Endothelial cell of umbilical vein (primary cell): ENCODE data around the gene SPINK4. TPM values are rescaled to one million over a fixed set of nuclear protein-coding genes. Genes with fewer than 3 reads are reported as not detected.

ENCODE experiments used
- BruUV-seq: library from RNA; stranded (reverse); fragments of 400-500 nt; replicated peaks from 2 replicates; lab custom pipeline; 2021; lab: Mats Ljungman, UMichigan
- CTCF ChIA-PET: fragments of 300-600, 350-600 bp; sonication (Branson Sonifier 250); formaldehyde crosslinking; loops from one replicate; lab custom pipeline; 2021; ENCODE audit warnings: antibody characterized with exemption, inconsistent platforms; lab: Charles Lee
- POLR2A ChIA-PET: fragments of 300-600, 350-600 bp; sonication (Branson Sonifier 250); formaldehyde crosslinking; loops from one replicate; lab custom pipeline; 2021; ENCODE audit warnings: antibody characterized with exemption, inconsistent platforms; lab: Charles Lee
- DNase-seq: peaks from one replicate; pipeline ENCODE4 v3.0.0-alpha.2; 2011; ENCODE audit warnings: low read depth, low spot score
- FAIRE-seq: peaks from 2 replicates; lab custom pipeline; 2011; peaks lifted over from hg19 to GRCh38; lab: Jason Lieb, UNC
- H2AFZ ChIP-seq: 2 replicates; pipeline ENCODE4 v1.6.0; 2012; ENCODE audit warnings: low read depth, low read length, control low read depth, inconsistent platforms
- H3K27ac ChIP-seq: 2 replicates; pipeline ENCODE4 v1.5.1; 2011; ENCODE audit warnings: low read depth, mild to moderate bottlenecking, control low read depth, low read length, moderate library complexity; ENCODE audit not compliant: insufficient read depth
- H3K27me3 ChIP-seq, 2 experiments: 2 replicates each; pipeline versions ENCODE4 v1.6.0 to v1.6.1; 2011; ENCODE audit warnings: low read length in 2 of 2, mixed read lengths in 1 of 2; ENCODE audit not compliant: control insufficient read depth in 2 of 2, insufficient read depth in 2 of 2
- H3K36me3 ChIP-seq, 2 experiments: 2 replicates in 1 of 2; 3 replicates in 1 of 2; pipeline ENCODE4 v1.5.1; 2011; ENCODE audit warnings: low read length in 2 of 2, mild to moderate bottlenecking in 1 of 2, moderate library complexity in 1 of 2; ENCODE audit not compliant: control insufficient read depth in 2 of 2, insufficient read depth in 2 of 2; ENCODE audit errors: extremely low read depth in 1 of 2
- H3K4me1 ChIP-seq: 3 replicates; pipeline ENCODE4 v1.5.1; 2011; ENCODE audit warnings: mild to moderate bottlenecking, low read length; ENCODE audit not compliant: control insufficient read depth, insufficient read depth; ENCODE audit errors: extremely low read depth
- H3K4me2 ChIP-seq: 2 replicates; pipeline ENCODE4 v1.6.1; 2011; ENCODE audit warnings: low read length, control low read depth, mixed read lengths; ENCODE audit not compliant: insufficient read depth
- H3K4me3 ChIP-seq, 3 experiments: fragments of 200-600 bp in 1 of 3; sonication (generic), shearing (Covaris generic) in 1 of 3; replicated peaks in 1 of 3; 2 replicates each; pipeline ENCODE4 v1.5.1; 2011 to 2016; ENCODE audit warnings: control low read depth in 3 of 3, low read length in 3 of 3, mild to moderate bottlenecking in 2 of 3, inconsistent platforms in 1 of 3, low read depth in 1 of 3, moderate library complexity in 1 of 3; ENCODE audit not compliant: insufficient read depth in 1 of 3
- H3K79me2 ChIP-seq: 2 replicates; pipeline ENCODE4 v1.6.0; 2012; ENCODE audit warnings: low read length, inconsistent platforms; ENCODE audit not compliant: control insufficient read depth, insufficient read depth
- H3K9ac ChIP-seq: replicated peaks from 2 replicates; pipeline ENCODE3; 2011; ENCODE audit warnings: low read length, control low read depth; ENCODE audit not compliant: insufficient read depth; ENCODE audit errors: extremely low read depth
- H3K9me1 ChIP-seq: replicated peaks from 3 replicates; pipeline ENCODE4 v1.6.0; 2011; ENCODE audit warnings: mild to moderate bottlenecking, low read length; ENCODE audit not compliant: control insufficient read depth, insufficient read depth; ENCODE audit errors: extremely low read depth
- H3K9me3 ChIP-seq: replicated peaks from 2 replicates; pipeline ENCODE4 v1.5.1; 2012; ENCODE audit warnings: low read length, inconsistent platforms; ENCODE audit not compliant: control insufficient read depth, insufficient read depth
- H4K20me1 ChIP-seq: replicated peaks from 2 replicates; pipeline ENCODE3; 2011; ENCODE audit warnings: mild to moderate bottlenecking, low read length; ENCODE audit not compliant: control insufficient read depth, insufficient read depth; ENCODE audit errors: extremely low read depth
- EZH2 ChIP-seq: IDR thresholded peaks from 2 replicates; pipeline ENCODE4 v1.6.1; 2012; ENCODE audit warnings: borderline replicate concordance, low read depth, mild to moderate bottlenecking, moderate library complexity, low read length, inconsistent platforms; ENCODE audit not compliant: severe bottlenecking
- FOS ChIP-seq: IDR thresholded peaks from 2 replicates; pipeline ENCODE4 v1.6.1; 2011; ENCODE audit warnings: mild to moderate bottlenecking, low read length, moderate library complexity, borderline replicate concordance; ENCODE audit not compliant: insufficient read depth
- GATA2 ChIP-seq: IDR thresholded peaks from 2 replicates; pipeline ENCODE4 v1.7.0; 2011; ENCODE audit warnings: low read depth, mild to moderate bottlenecking, moderate library complexity, mixed read lengths, low read length; ENCODE audit not compliant: insufficient read length, insufficient read depth
- JUN ChIP-seq: IDR thresholded peaks from 2 replicates; pipeline ENCODE4 v1.6.1; 2011; ENCODE audit warnings: borderline replicate concordance, low read depth; ENCODE audit not compliant: insufficient read length, insufficient read depth
- MYC ChIP-seq: IDR thresholded peaks from one replicate; pipeline ENCODE4 v1.6.1; 2011; ENCODE audit warnings: mild to moderate bottlenecking, low read depth, low read length
- POLR2A ChIP-seq: IDR thresholded peaks from 2 replicates; pipeline ENCODE4 v1.6.1; 2012; ENCODE audit warnings: low read depth, mild to moderate bottlenecking, control low read depth, low read length
- POLR2AphosphoS5 ChIP-seq: IDR thresholded peaks from 2 replicates; pipeline ENCODE4 v1.6.1; 2012; ENCODE audit warnings: low read depth, mild to moderate bottlenecking, control low read depth, low read length, moderate library complexity; ENCODE audit not compliant: insufficient read depth
- dilution Hi-C: fragments of 300-500 bp; cut with MboI; formaldehyde crosslinking; loops from one replicate; pipeline ENCODE4 v1.15.0; 2019; ENCODE audit warnings: low sequenced_read_pairs; ENCODE audit not compliant: extremely low pct_ligation_motif_present
- intact Hi-C: fragments of 100-400 bp; cut with micrococcal nuclease; formaldehyde crosslinking; loops from one replicate; pipeline ENCODE4 v1.10.0; 2022
- polyA plus RNA-seq, 4 experiments: library from polyadenylated mRNA; depleted of rRNA in 3 of 4; stranded (reverse) in 3 of 4; unstranded in 1 of 4; fragments of >200 nt; gene quantifications; 2 replicates each; pipeline versions ENCODE4 v1.2.1 to v1.2.3, GENCODE V29; 2011 to 2012; ENCODE audit warnings: missing spikeins in 1 of 4
- total RNA-seq: library from RNA; stranded (reverse); gene quantifications from 2 replicates; pipeline ENCODE4 v1.2.3, GENCODE V29; 2021
- TF ChIP-seq, protein P1 (sequence below): IDR thresholded peaks from 2 replicates; pipeline ENCODE4 v1.6.1; 2011; ENCODE audit not compliant: insufficient read depth, insufficient read length
- TF ChIP-seq, protein P2 (sequence below), 2 donors: IDR thresholded peaks; 1 replicate in 1 of 2; 2 replicates in 1 of 2; pipeline ENCODE4 v1.5.1; 2011; ENCODE audit warnings: low read length in 2 of 2, mild to moderate bottlenecking in 2 of 2, moderate library complexity in 2 of 2, control low read depth in 1 of 2, inconsistent platforms in 1 of 2, low read depth in 1 of 2; ENCODE audit not compliant: insufficient read depth in 1 of 2; ENCODE audit errors: extremely low read depth in 1 of 2

SPINK4 gene
- total and polyA plus RNA-seq, 2 donors (not counting 3 experiments of a cell fraction or from before 2014, with no cell fraction given): not detected

DNA sequence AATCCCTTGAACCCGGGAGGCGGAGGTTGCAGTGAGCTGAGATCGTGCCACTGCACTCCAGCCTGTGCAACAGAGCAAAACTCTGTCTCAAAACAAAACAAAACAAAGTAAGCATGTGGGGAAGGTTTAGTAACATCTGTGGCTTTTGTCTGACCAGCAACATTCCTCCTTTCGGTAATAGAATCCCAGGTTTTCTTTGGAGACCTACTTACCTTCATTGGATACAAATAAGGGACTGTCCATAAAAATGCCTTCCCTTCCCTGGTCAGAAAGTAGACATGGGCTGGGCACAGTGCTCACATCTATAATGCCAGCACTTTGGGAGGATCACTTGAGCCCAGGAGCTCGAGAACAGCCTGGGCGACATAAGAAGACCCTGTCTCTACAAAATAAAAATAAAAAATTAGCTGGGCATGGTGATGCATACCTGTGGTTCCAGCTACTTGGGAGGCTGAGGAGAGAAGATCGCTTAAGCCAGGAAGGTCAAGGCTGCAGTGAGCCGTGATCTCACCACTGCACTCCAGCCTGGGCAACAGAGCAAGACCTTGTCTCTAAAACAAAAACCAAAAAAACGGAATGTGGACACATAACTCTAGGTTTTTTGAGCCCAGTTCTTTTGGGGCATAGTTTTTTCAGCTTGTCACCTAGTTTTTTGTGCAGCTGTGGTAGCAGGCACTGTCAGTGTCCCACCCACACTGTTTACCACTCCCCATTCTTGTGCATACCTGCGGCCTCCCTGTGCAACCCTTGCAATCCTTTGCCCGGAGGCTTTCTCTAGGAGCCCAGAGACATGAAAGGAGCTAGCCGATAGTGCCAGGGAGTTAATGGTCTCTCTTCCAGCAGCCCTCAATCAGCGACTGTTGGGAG lies 9.0 kb upstream of the SPINK4 start:
- Histone ChIP-seq H3K9ac (no peak overlapping the region), H2AFZ (no peak overlapping the region), H3K36me3 (no peaks in the 10 kb centered on the region), H3K4me2 (no peak overlapping the region), H3K27me3 (peaks cover 0 to 16% of the 10 kb centered on the region in 2 experiments), H3K4me1 (no peaks in the 10 kb centered on the region), H4K20me1 (no peaks in the 10 kb centered on the region), H3K79me2 (no peaks in the 10 kb centered on the region), H3K9me3 (no peaks in the 10 kb centered on the region), H3K4me3 (no peak overlapping the region), H3K9me1 (no peaks in the 10 kb centered on the region), H3K27ac (no peak overlapping the region)
- FAIRE-seq (no peak), DNase-seq (no peak)
- TF ChIP-seq MYC (no peak), FOS (no peak), GATA2 (no peak), POLR2A (no peak), POLR2AphosphoS5 (no peak), JUN (no peak), EZH2 (no peak)
- TF ChIP-seq, protein P1, sequence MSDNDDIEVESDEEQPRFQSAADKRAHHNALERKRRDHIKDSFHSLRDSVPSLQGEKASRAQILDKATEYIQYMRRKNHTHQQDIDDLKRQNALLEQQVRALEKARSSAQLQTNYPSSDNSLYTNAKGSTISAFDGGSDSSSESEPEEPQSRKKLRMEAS: no peak
- TF ChIP-seq, protein P2, sequence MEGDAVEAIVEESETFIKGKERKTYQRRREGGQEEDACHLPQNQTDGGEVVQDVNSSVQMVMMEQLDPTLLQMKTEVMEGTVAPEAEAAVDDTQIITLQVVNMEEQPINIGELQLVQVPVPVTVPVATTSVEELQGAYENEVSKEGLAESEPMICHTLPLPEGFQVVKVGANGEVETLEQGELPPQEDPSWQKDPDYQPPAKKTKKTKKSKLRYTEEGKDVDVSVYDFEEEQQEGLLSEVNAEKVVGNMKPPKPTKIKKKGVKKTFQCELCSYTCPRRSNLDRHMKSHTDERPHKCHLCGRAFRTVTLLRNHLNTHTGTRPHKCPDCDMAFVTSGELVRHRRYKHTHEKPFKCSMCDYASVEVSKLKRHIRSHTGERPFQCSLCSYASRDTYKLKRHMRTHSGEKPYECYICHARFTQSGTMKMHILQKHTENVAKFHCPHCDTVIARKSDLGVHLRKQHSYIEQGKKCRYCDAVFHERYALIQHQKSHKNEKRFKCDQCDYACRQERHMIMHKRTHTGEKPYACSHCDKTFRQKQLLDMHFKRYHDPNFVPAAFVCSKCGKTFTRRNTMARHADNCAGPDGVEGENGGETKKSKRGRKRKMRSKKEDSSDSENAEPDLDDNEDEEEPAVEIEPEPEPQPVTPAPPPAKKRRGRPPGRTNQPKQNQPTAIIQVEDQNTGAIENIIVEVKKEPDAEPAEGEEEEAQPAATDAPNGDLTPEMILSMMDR (IDR thresholded peaks at IDR 0.05; ENCODE audit: extremely low read depth in 1 of 2, insufficient read depth in 1 of 2, low read depth in 1 of 2, low read length in 2 of 2): no peak
- ChIA-PET POLR2A (no interaction called here), CTCF (interaction anchor here (1.1 kb wide), 1 partner anchor 79 kb away, joined by 3 read pairs; no protein-coding TSS in a partner anchor)
- BruUV-seq: no TSS peak
- dilution Hi-C loops (no loop called here), intact Hi-C loops (no loop called here)
